NCI-H2081 treated with DMSO at 0.1 percent for 48 hours (cell line): ENCODE results near the gene CADPS.

Experiments
- DNase-seq: peaks from one replicate; lab custom pipeline; 2025; lab: John Stamatoyannopoulos, UW

The CADPS gene

GRCh38 chr3:62373215-62373614, 502.0 kb downstream of the CADPS start, which contains the start of gene FEZF2:
FEZF2 (minus strand) TSS chr3:62373550; CDS start chr3:62372868, 682 bp downstream.
- DNase-seq = no peak

GRCh38 chr3:62372621-62373041, 502.6 kb downstream of the CADPS start:
- no peak for DNase-seq

GRCh38 chr3:62371720-62372591, 503.3 kb downstream of the CADPS start:
- no peak for DNase-seq

GRCh38 chr3:62370858-62371719, 504.1 kb downstream of the CADPS start:
- DNase-seq = no peak

- DNase-seq = no peak
Observed at GRCh38 chr3:62370112-62370857, 504.9 kb downstream of the CADPS start.

GRCh38 chr3:62369476-62369743, 505.8 kb downstream of the CADPS start:
- DNase-seq = no peak

GRCh38 chr3:62368705-62369475, 506.3 kb downstream of the CADPS start:
- DNase-seq = no peak

GRCh38 chr3:62368290-62368704, 506.9 kb downstream of the CADPS start:
- no peak for DNase-seq

- no peak for DNase-seq
Observed at GRCh38 chr3:62367763-62368195, 507.4 kb downstream of the CADPS start.

GRCh38 chr3:62366126-62366484, 509.1 kb downstream of the CADPS start:
- no peak for DNase-seq

GRCh38 chr3:62365391-62366125, 509.7 kb downstream of the CADPS start:
- DNase-seq = no peak

- DNase-seq = no peak
Observed at GRCh38 chr3:62364191-62364590, 511.0 kb downstream of the CADPS start.

GRCh38 chr3:62363275-62363674, 511.9 kb downstream of the CADPS start:
- DNase-seq = no peak

GRCh38 chr3:62361824-62362223, 513.4 kb downstream of the CADPS start:
- DNase-seq = no peak

- DNase-seq = no peak
Observed at GRCh38 chr3:62361261-62361660, 514.0 kb downstream of the CADPS start.

GRCh38 chr3:62359531-62359930, 515.7 kb downstream of the CADPS start:
- no peak for DNase-seq

GRCh38 chr3:62356356-62356755, 518.9 kb downstream of the CADPS start:
- DNase-seq = no peak

- DNase-seq = no peak
Observed at GRCh38 chr3:62355703-62356102, 519.5 kb downstream of the CADPS start.
